Measurements from ENCODE around the gene C15orf62. TPM values are rescaled to one million over a fixed set of nuclear protein-coding genes. Genes with fewer than 3 reads are reported as not detected.

Gene C15orf62
- total RNA-seq, 2 donors from 2014 or later = 0.46 to 0.57 TPM

GRCh38 chr15:40785164-40785563, 15.4 kb downstream of the C15orf62 start:
- peaks cover 41% of the 10 kb centered on the region for H3K4me1 Mint-ChIP-seq
- no peak for DNase-seq
- no peaks in the 10 kb centered on the region for H3K27me3 Mint-ChIP-seq (ENCODE audit: insufficient read depth)
- H3K9ac ChIP-seq (ENCODE audit: extremely low read depth, low read length, poor library complexity, severe bottlenecking) = no peak overlapping the region
- H3K4me1 ChIP-seq (ENCODE audit: control insufficient read depth, insufficient read depth, low read length) = peaks cover 10% of the 10 kb centered on the region
- no peaks in the 10 kb centered on the region for H3K36me3 ChIP-seq (ENCODE audit: control insufficient read depth, insufficient read depth, low read length)
- TF ChIP-seq CTCF (conservative IDR thresholded peaks at IDR 0.05) = peak; percentile 39
- no peaks in the 10 kb centered on the region for H3K9me3 ChIP-seq (ENCODE audit: control insufficient read depth, low read length)
- 80 to 82% methylated on average over 1 to 2 of the region's 3 CpGs for WGBS, 2 experiments (ENCODE audit: insufficient coverage in 1 of 2, insufficient read length in 1 of 2)
- H3K9me3 Mint-ChIP-seq = no peaks in the 10 kb centered on the region
- H3K27ac ChIP-seq (ENCODE audit: low read depth, low read length) = no peak overlapping the region
- no peaks in the 10 kb centered on the region for H3K27me3 ChIP-seq (ENCODE audit: control insufficient read depth, insufficient read depth, low read length, poor library complexity, severe bottlenecking)
- H3K4me3 ChIP-seq (ENCODE audit: low read length) = no peak overlapping the region
- H3K27ac Mint-ChIP-seq = peak overlapping the region; percentile 44
- no peaks in the 10 kb centered on the region for H3K36me3 Mint-ChIP-seq (ENCODE audit: low read depth)
- no peak overlapping the region for H3K4me3 Mint-ChIP-seq

- Histone ChIP-seq H3K27me3 (ENCODE audit: control insufficient read depth, insufficient read depth, low read length, poor library complexity, severe bottlenecking) (no peaks in the 10 kb centered on the region), H3K9me3 (ENCODE audit: control insufficient read depth, low read length) (no peaks in the 10 kb centered on the region), H3K9ac (ENCODE audit: extremely low read depth, low read length, poor library complexity, severe bottlenecking) (no peak overlapping the region), H3K27ac (ENCODE audit: low read depth, low read length) (no peak overlapping the region), H3K4me3 (ENCODE audit: low read length) (no peak overlapping the region), H3K4me1 (ENCODE audit: control insufficient read depth, insufficient read depth, low read length) (peaks cover 13% of the 10 kb centered on the region), H3K36me3 (ENCODE audit: control insufficient read depth, insufficient read depth, low read length) (no peaks in the 10 kb centered on the region)
- no peak for DNase-seq
- Mint-ChIP-seq H3K27ac (peak overlapping the region; percentile 44), H3K9me3 (no peaks in the 10 kb centered on the region), H3K36me3 (ENCODE audit: low read depth) (no peaks in the 10 kb centered on the region), H3K4me3 (no peak overlapping the region), H3K27me3 (ENCODE audit: insufficient read depth) (no peaks in the 10 kb centered on the region), H3K4me1 (peaks cover 42% of the 10 kb centered on the region)
- no peak for TF ChIP-seq CTCF (conservative IDR thresholded peaks at IDR 0.05)
- WGBS, 2 experiments (ENCODE audit: insufficient coverage in 1 of 2, insufficient read length in 1 of 2) = 88 to 95% methylated on average over 1 to 2 of the region's 2 CpGs
Observed at GRCh38 chr15:40785814-40786213, 16.0 kb downstream of the C15orf62 start.

GRCh38 chr15:40787344-40787841, 17.6 kb downstream of the C15orf62 start:
- Mint-ChIP-seq H3K36me3 (ENCODE audit: low read depth) (peaks cover 7% of the 10 kb centered on the region), H3K27me3 (ENCODE audit: insufficient read depth) (no peaks in the 10 kb centered on the region), H3K4me1 (peaks cover 42% of the 10 kb centered on the region), H3K4me3 (no peak overlapping the region), H3K9me3 (no peaks in the 10 kb centered on the region), H3K27ac (peak overlapping the region; percentile 88)
- WGBS, 2 experiments (ENCODE audit: insufficient coverage in 1 of 2, insufficient read length in 1 of 2) = 74 to 80% methylated on average over 2 to 4 of the region's 4 CpGs
- H3K4me3 ChIP-seq (ENCODE audit: low read length) = no peak overlapping the region
- H3K27ac ChIP-seq (ENCODE audit: low read depth, low read length) = no peak overlapping the region
- H3K9me3 ChIP-seq (ENCODE audit: control insufficient read depth, low read length) = no peaks in the 10 kb centered on the region
- peak; percentile 87 for DNase-seq
- H3K36me3 ChIP-seq (ENCODE audit: control insufficient read depth, insufficient read depth, low read length) = peaks cover 3% of the 10 kb centered on the region
- TF ChIP-seq CTCF (conservative IDR thresholded peaks at IDR 0.05) = no peak
- H3K9ac ChIP-seq (ENCODE audit: extremely low read depth, low read length, poor library complexity, severe bottlenecking) = no peak overlapping the region
- H3K4me1 ChIP-seq (ENCODE audit: control insufficient read depth, insufficient read depth, low read length) = peaks cover 13% of the 10 kb centered on the region
- H3K27me3 ChIP-seq (ENCODE audit: control insufficient read depth, insufficient read depth, low read length, poor library complexity, severe bottlenecking) = no peaks in the 10 kb centered on the region

Measured in endodermal cell (in vitro differentiated cells).